GM12891 (cell line): ENCODE results near the gene DPP10.
"Not testable (repeated sequence)": the region's sequence is repeated elsewhere in the genome, so short reads cannot be mapped to it uniquely, and the experiment has no call there.

Experiments used
- DNase-seq: peaks from one replicate; pipeline ENCODE4 v3.0.0; 2011; ENCODE audit warnings: low spot score; ENCODE audit not compliant: insufficient read length
- FAIRE-seq: peaks from 2 replicates; lab custom pipeline; 2011; peaks lifted over from hg19 to GRCh38; lab: Jason Lieb, UNC
- PAX5 ChIP-seq: IDR thresholded peaks from 2 replicates; pipeline ENCODE4 v1.6.1; 2011; ENCODE audit warnings: low read length, moderate library complexity, mild to moderate bottlenecking; ENCODE audit not compliant: insufficient read depth, severe bottlenecking
- POLR2A ChIP-seq: IDR thresholded peaks from 2 replicates; pipeline ENCODE4 v1.6.1; 2011; ENCODE audit warnings: low read depth, low read length, control low read depth
- POLR2AphosphoS5 ChIP-seq: IDR thresholded peaks from 2 replicates; pipeline ENCODE4 v1.6.1; 2011; ENCODE audit warnings: low read depth, low read length, control low read depth
- POU2F2 ChIP-seq: IDR thresholded peaks from 2 replicates; pipeline ENCODE4 v1.6.1; 2011; ENCODE audit warnings: low read depth, mild to moderate bottlenecking, control low read depth, low read length, moderate library complexity
- SPI1 ChIP-seq: IDR thresholded peaks from 2 replicates; pipeline ENCODE4 v1.6.1; 2011; ENCODE audit warnings: low read depth, low read length, control low read depth
- TAF1 ChIP-seq: IDR thresholded peaks from 2 replicates; pipeline ENCODE4 v1.6.1; 2011; ENCODE audit warnings: low read depth, low read length, control low read depth

Gene DPP10

GRCh38 chr2:115389024-115389423, 946.6 kb downstream of the DPP10 start:
- DNase-seq, result no peak
- TF ChIP-seq TAF1 (no peak), POLR2AphosphoS5 (no peak), SPI1 (no peak), POU2F2 (no peak), PAX5 (no peak), POLR2A (no peak)
- FAIRE-seq, result no peak

DNA sequence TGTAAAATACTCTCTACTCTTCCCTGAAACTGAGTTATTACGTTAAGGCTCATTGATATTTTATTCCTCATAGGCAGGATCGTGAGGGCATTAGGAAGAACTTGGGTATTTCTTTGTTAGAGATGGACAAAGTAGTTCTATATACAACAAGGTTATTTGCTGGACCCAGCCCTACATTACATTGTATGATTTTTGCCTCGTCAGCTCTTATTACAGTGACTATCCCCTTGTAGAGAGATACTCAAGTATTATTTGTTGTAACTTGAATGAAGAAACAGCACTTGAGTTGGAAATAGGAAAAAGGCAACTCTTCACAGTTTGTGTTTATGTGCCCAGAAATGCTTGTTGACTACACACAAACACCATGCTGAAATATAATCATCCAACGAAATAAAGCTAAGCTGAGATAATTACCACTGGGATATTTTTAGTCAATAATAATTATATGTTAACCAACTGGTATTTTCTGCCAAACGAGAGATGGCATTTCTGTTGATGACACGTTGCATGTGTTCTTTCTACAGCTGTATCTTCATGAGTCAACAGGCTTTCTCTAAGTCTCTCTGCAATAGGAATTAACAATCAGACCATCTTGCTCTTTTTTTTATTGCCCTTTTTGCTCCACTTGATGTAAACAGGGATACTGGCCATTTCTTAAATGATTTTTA, 947.6 kb downstream of the DPP10 start:
- DNase-seq (no peak), FAIRE-seq (no peak)
- TF ChIP-seq POLR2A (no peak), SPI1 (no peak), POU2F2 (no peak), TAF1 (no peak), POLR2AphosphoS5 (no peak), PAX5 (no peak)

GRCh38 chr2:115396579-115396978, 954.1 kb downstream of the DPP10 start:
- no peak for TF ChIP-seq TAF1
- TF ChIP-seq PAX5, result no peak
- TF ChIP-seq POU2F2, result no peak
- no peak for TF ChIP-seq POLR2A
- TF ChIP-seq POLR2AphosphoS5, result no peak
- DNase-seq (no peak), FAIRE-seq (no peak)

DNA sequence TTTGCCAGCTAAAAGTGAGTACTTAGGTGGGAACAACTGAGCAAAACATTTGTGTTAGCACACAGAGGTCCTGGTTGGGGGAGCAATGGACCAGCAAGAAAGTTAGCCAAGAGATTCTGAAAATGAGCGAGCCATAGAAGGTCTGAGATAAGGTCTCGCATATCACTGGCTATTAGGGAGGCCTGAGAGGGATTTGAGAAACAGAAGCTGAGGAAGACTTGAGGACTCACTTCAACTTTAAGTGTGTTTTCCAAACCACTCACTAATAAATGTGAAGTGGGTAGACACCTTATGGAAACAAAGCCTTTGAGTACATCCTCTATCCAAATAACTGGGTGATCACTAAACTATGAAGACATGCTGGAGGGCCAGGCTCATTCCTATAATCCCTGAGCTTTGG, 958.5 kb downstream of the DPP10 start:
- FAIRE-seq (no peak), DNase-seq (no peak)
- TF ChIP-seq POLR2A, result no peak
- no peak for TF ChIP-seq POLR2AphosphoS5
- TF ChIP-seq SPI1, result no peak
- TF ChIP-seq PAX5, result no peak

DNA sequence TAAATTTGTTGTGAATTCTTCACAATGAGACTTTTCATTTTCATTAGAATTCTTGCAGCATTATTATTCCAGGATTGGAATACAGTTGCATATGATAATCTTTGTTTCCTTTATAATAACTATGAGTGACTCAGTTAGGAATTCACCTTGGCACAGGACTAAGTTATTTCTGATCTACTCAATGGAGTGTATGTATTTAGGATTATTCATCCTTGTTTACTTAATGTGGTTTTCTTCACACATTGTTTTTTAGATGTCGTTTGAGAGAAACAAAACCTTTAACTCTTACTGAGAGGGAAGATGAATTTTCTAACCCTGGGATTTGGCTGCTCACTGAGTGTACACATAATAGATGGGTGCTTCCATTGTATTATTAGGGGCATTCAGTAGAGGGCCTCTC, 970.1 kb downstream of the DPP10 start:
- no peak for FAIRE-seq
- DNase-seq, result no peak

GRCh38 chr2:115413791-115414190, 971.4 kb downstream of the DPP10 start:
- DNase-seq (no peak), FAIRE-seq (no peak)
- TF ChIP-seq SPI1 (no peak), POLR2A (no peak), PAX5 (no peak), POLR2AphosphoS5 (no peak), POU2F2 (no peak), TAF1 (no peak)

More for the DNA sequence above, 970.1 kb downstream of the DPP10 start:
- no peak for TF ChIP-seq POU2F2
- TF ChIP-seq PAX5, result no peak
- TF ChIP-seq POLR2AphosphoS5, result no peak
- TF ChIP-seq SPI1, result no peak

DNA sequence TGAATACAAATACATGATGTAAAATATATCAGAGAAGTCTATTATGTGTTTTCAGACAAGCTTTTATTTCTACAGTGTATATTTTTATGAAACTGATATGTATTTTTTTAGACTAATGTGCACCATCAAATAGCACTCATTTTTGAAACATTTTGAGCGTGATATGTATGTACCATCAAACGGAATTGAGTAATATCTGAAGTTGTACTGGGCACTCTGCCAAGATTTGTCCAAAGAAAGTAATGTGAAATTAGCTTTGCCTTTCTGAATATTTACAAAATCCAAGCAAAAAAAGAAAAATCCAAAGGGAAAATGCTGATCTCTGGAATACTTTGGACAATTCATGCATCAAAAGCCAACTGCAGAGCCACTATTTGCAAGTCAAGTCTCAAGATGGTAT, 972.0 kb downstream of the DPP10 start:
- TF ChIP-seq POU2F2 (no peak), SPI1 (no peak), POLR2A (no peak), PAX5 (no peak), TAF1 (no peak), POLR2AphosphoS5 (no peak)
- no peak for FAIRE-seq
- DNase-seq, result no peak

DNA sequence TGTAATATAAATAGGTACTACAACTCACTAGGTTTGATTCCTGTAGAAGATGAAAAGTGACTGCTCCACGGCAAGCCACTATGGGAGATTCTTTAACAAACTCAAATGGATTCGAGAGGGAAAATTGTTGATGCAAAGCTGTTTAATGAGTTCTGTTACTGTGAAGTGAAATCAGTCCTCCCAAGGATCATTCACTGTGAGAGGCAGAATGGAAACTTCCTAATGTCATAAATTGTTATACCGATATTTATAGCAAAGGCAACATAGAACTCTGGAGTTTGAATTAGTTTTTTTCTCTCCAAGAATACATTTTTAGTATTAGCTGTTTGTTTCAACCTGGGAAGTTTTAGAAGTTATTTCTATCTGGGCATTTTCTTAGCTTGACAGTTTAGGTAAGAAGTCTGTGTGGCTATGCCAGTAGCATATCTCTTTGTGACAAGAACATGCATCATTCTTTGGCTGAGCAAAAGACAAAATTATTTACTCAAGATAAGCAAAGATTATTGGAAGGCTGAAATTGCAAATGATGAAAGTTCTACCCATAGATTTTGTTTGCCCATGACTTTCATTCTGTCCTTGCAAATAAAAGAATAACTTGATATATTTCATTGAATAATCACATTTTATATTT, 979.7 kb downstream of the DPP10 start:
- DNase-seq, result no peak
- FAIRE-seq, result no peak
- TF ChIP-seq SPI1, result no peak
- no peak for TF ChIP-seq POLR2AphosphoS5
- TF ChIP-seq TAF1, result no peak
- no peak for TF ChIP-seq POLR2A
- TF ChIP-seq POU2F2, result no peak
- TF ChIP-seq PAX5, result no peak

GRCh38 chr2:115427436-115427835, 985.0 kb downstream of the DPP10 start:
- no peak for TF ChIP-seq PAX5
- TF ChIP-seq POLR2A, result no peak
- TF ChIP-seq TAF1, result no peak
- no peak for TF ChIP-seq POU2F2
- no peak for TF ChIP-seq POLR2AphosphoS5
- no peak for TF ChIP-seq SPI1
- DNase-seq, result no peak
- no peak for FAIRE-seq

- not testable (repeated sequence) for FAIRE-seq
These were observed 998.3 kb downstream of the DPP10 start for GRCh38 chr2:115440746-115441145.

More at GRCh38 chr2:115440746-115441145, 998.3 kb downstream of the DPP10 start:
- not testable (repeated sequence) for DNase-seq
